Measurements from ENCODE around the gene RPS6KA2.

RPS6KA2 gene

GRCh38 chr6:166523782-166524559 is 103.1 kb downstream of the RPS6KA2 start:
- no peak for DNase-seq

GRCh38 chr6:166520905-166521834 is 105.9 kb downstream of the RPS6KA2 start:
- DNase-seq, result no peak

- DNase-seq, result no peak
Measured at GRCh38 chr6:166516251-166516884, 110.7 kb downstream of the RPS6KA2 start.

- DNase-seq, result no peak
Measured at GRCh38 chr6:166515072-166515810, 111.8 kb downstream of the RPS6KA2 start.

- no peak for DNase-seq
Measured at GRCh38 chr6:166514196-166514595, 112.9 kb downstream of the RPS6KA2 start.

GRCh38 chr6:166512567-166512966 is 114.5 kb downstream of the RPS6KA2 start:
- DNase-seq, result no peak

- no peak for DNase-seq
Measured at GRCh38 chr6:166511316-166511715, 115.7 kb downstream of the RPS6KA2 start.

GRCh38 chr6:166509193-166509592 is 117.9 kb downstream of the RPS6KA2 start:
- no peak for DNase-seq

GRCh38 chr6:166508726-166509125 is 118.3 kb downstream of the RPS6KA2 start:
- no peak for DNase-seq

GRCh38 chr6:166507809-166508564 is 119.1 kb downstream of the RPS6KA2 start:
- no peak for DNase-seq

- DNase-seq, result no peak
Measured at GRCh38 chr6:166507380-166507779, 119.7 kb downstream of the RPS6KA2 start.

- no peak for DNase-seq
Measured at GRCh38 chr6:166505133-166505905, 121.7 kb downstream of the RPS6KA2 start.

- DNase-seq, result no peak
Measured at GRCh38 chr6:166504100-166504499, 123.0 kb downstream of the RPS6KA2 start.

GRCh38 chr6:166503167-166503744 is 123.8 kb downstream of the RPS6KA2 start:
- no peak for DNase-seq

GRCh38 chr6:166502453-166502852 is 124.6 kb downstream of the RPS6KA2 start:
- no peak for DNase-seq

- no peak for DNase-seq
Measured at GRCh38 chr6:166501246-166501645, 125.8 kb downstream of the RPS6KA2 start.

- no peak for DNase-seq
Measured at GRCh38 chr6:166500246-166500645, 126.8 kb downstream of the RPS6KA2 start.

GRCh38 chr6:166499350-166500163 is 127.5 kb downstream of the RPS6KA2 start:
- DNase-seq, result no peak

- no peak for DNase-seq
Measured at GRCh38 chr6:166498661-166499349, 128.2 kb downstream of the RPS6KA2 start.
